Peyer's patch (tissue), 4 donors: ENCODE data around the gene HELZ2. TPM values are rescaled to one million over a fixed set of nuclear protein-coding genes. Genes with fewer than 3 reads are reported as not detected.
A peak's percentile ranks its signal among the peaks of the same experiment; 100 is the strongest.

Experiments
- DNase-seq, 3 donors: peaks; one replicate each; pipeline ENCODE4 v3.0.0-alpha.2; 2017 to 2019
- H3K27ac ChIP-seq, 4 donors: fragments of 200-600 bp; sonication (generic); one replicate each; pipeline ENCODE4 v1.5.1; 2016 to 2019
- H3K27me3 ChIP-seq, 2 donors: fragments of 200-600 bp; sonication (generic); one replicate each; pipeline ENCODE4 v1.5.1; 2019
- H3K36me3 ChIP-seq, 3 donors: fragments of 200-600 bp; sonication (generic); one replicate each; pipeline ENCODE4 v1.5.1; 2016 to 2019
- H3K4me1 ChIP-seq, 4 donors: fragments of 200-600 bp; sonication (generic); one replicate each; pipeline ENCODE4 v1.5.1; 2016 to 2019
- H3K4me3 ChIP-seq, 4 donors: fragments of 200-600 bp; sonication (generic); 1 replicate in 3 of 4; 2 replicates in 1 of 4; pipeline ENCODE4 v1.5.1; 2016 to 2019; ENCODE audit warnings: mild to moderate bottlenecking in 1 of 4
- H3K9me3 ChIP-seq, 4 donors: fragments of 200-600 bp; sonication (generic); one replicate each; pipeline ENCODE4 v1.5.1; 2016 to 2019; ENCODE audit warnings: mild to moderate bottlenecking in 1 of 4
- POLR2A ChIP-seq, 2 donors: fragments of 450-650 bp; IDR thresholded peaks; one replicate each; pipeline ENCODE4 v1.5.1; 2017; ENCODE audit warnings: antibody characterized with exemption in 2 of 2, mild to moderate bottlenecking in 2 of 2, moderate library complexity in 2 of 2
- total RNA-seq, 4 donors: library from RNA; depleted of rRNA; stranded (reverse); fragments of >200 nt; gene quantifications; one replicate each; pipeline ENCODE4 v1.1.0, GENCODE V29; 2016
- TF ChIP-seq, protein P1 (sequence below), 6 experiments: fragments of 450-650 bp in 4 of 6; fragments of 200-600 bp in 2 of 6; sonication (generic) in 1 of 6; IDR thresholded peaks; one replicate each; pipeline ENCODE4 v1.5.1; 2017 to 2019; ENCODE audit warnings: antibody characterized with exemption in 6 of 6, mild to moderate bottlenecking in 3 of 6, moderate library complexity in 1 of 6

Gene HELZ2
- total RNA-seq, 4 donors from 2014 or later: 32.2 to 42.0 (median 38.4) TPM

DNA sequence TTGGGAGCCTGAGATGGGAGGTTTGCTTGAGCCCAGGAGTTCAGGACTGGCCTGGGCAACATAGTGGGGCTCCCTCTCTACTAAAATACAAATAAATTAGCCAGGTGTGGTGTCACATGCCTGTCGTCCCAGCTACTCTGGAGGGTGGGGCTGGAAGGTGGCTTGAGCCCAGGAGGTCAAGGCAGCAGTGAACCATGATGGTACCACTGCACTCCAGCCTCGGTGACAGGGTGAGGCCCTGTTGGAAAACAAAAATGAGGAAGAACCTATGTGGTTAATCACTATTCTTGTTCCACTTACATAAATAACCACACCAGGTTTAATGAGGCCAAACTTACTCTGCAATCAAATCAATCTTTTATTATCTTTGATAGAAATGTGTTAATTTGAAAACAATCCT is 48.1 kb downstream of the HELZ2 start:
- H3K4me1 ChIP-seq: peaks cover 4 to 27% (median 11%) of the 10 kb centered on the region in 4 donors
- H3K27ac ChIP-seq: no peak overlapping the region
- no peak for TF ChIP-seq POLR2A (IDR thresholded peaks at IDR 0.05)
- TF ChIP-seq, protein P1, sequence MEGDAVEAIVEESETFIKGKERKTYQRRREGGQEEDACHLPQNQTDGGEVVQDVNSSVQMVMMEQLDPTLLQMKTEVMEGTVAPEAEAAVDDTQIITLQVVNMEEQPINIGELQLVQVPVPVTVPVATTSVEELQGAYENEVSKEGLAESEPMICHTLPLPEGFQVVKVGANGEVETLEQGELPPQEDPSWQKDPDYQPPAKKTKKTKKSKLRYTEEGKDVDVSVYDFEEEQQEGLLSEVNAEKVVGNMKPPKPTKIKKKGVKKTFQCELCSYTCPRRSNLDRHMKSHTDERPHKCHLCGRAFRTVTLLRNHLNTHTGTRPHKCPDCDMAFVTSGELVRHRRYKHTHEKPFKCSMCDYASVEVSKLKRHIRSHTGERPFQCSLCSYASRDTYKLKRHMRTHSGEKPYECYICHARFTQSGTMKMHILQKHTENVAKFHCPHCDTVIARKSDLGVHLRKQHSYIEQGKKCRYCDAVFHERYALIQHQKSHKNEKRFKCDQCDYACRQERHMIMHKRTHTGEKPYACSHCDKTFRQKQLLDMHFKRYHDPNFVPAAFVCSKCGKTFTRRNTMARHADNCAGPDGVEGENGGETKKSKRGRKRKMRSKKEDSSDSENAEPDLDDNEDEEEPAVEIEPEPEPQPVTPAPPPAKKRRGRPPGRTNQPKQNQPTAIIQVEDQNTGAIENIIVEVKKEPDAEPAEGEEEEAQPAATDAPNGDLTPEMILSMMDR (IDR thresholded peaks at IDR 0.05): no peak
- DNase-seq: peak in 1 of 3 donors; percentile 50
- H3K4me3 ChIP-seq: no peak overlapping the region
- no peaks in the 10 kb centered on the region for H3K9me3 ChIP-seq
- H3K36me3 ChIP-seq: peaks cover 0 to 16% (median 0%) of the 10 kb centered on the region in 3 donors
- no peaks in the 10 kb centered on the region for H3K27me3 ChIP-seq

GRCh38 chr20:63525185-63525584 is 48.9 kb downstream of the HELZ2 start:
- H3K9me3 ChIP-seq: no peaks in the 10 kb centered on the region
- no peak for TF ChIP-seq POLR2A (IDR thresholded peaks at IDR 0.05)
- TF ChIP-seq, protein P1 (IDR thresholded peaks at IDR 0.05): no peak
- no peaks in the 10 kb centered on the region for H3K27me3 ChIP-seq
- no peak overlapping the region for H3K4me3 ChIP-seq
- H3K27ac ChIP-seq: no peak overlapping the region
- H3K4me1 ChIP-seq: peaks cover 0 to 24% (median 11%) of the 10 kb centered on the region in 4 donors
- H3K36me3 ChIP-seq: peaks cover 0 to 16% (median 0%) of the 10 kb centered on the region in 3 donors
- DNase-seq: no peak

Other genes starting within 250 kb of the HELZ2 start
- not detected for gene CHRNA4, start 212.9 kb downstream of the HELZ2 start, total RNA-seq
- not detected for gene KCNQ2, start 101.6 kb downstream of the HELZ2 start, total RNA-seq
- gene EEF1A2, start 75.2 kb downstream of the HELZ2 start, total RNA-seq: 1 to 10 TPM in 3 of 4 donors, under 1 TPM in 1; 0.67 to 3.3 (median 2.1) TPM
- gene PPDPF, start 53.5 kb downstream of the HELZ2 start, total RNA-seq: 100 to 1,000 TPM in 3 of 4 donors, 10 to 100 TPM in 1; 94.1 to 435 (median 193) TPM
- gene PTK6, start 36.9 kb downstream of the HELZ2 start, total RNA-seq: 100 to 1,000 TPM in 1 of 4 donors, 10 to 100 TPM in 2, 1 to 10 TPM in 1; 8.3 to 109 (median 84.5) TPM
- gene SRMS, start 26.5 kb downstream of the HELZ2 start, total RNA-seq: not detected
- gene FNDC11, start 20.1 kb downstream of the HELZ2 start, total RNA-seq: under 1 TPM in 1 of 4 donors, not detected in 3; 0.67 TPM
- gene GMEB2, start 52.9 kb upstream of the HELZ2 start, total RNA-seq: 10 to 100 TPM; 13.8 to 24.5 (median 17.1) TPM
- 10 to 100 TPM in 1 of 4 donors, 1 to 10 TPM in 3; 3.4 to 23.1 (median 5.6) TPM for gene STMN3, start 79.2 kb upstream of the HELZ2 start, total RNA-seq
- gene RTEL1, start 84.1 kb upstream of the HELZ2 start, total RNA-seq: 10 to 100 TPM; 25.6 to 61.1 (median 30.2) TPM
- 1 to 10 TPM in 3 of 4 donors, not detected in 1; 2.1 to 4.2 (median 2.7) TPM for gene TNFRSF6B, start 122.4 kb upstream of the HELZ2 start, total RNA-seq
- 10 to 100 TPM; 39.1 to 67.6 (median 46.3) TPM for gene ARFRP1, start 133.7 kb upstream of the HELZ2 start, total RNA-seq
- gene ZGPAT, start 133.8 kb upstream of the HELZ2 start, total RNA-seq: 10 to 100 TPM; 48.9 to 67.7 (median 54.7) TPM
- gene LIME1, start 162.4 kb upstream of the HELZ2 start, total RNA-seq: 10 to 100 TPM; 32.6 to 55.3 (median 41.0) TPM
- 10 to 100 TPM; 34.2 to 54.5 (median 40.4) TPM for gene SLC2A4RG, start 165.5 kb upstream of the HELZ2 start, total RNA-seq